Uterus (tissue), 4 donors: Measurements from ENCODE around the gene ITGA2B. TPM values are rescaled to one million over a fixed set of nuclear protein-coding genes. Genes with fewer than 3 reads are reported as not detected.

Experiments
- DNase-seq, 2 donors: peaks; one replicate each; pipeline ENCODE4 v3.0.0-alpha.2; 2019 to 2020
- H3K27ac ChIP-seq, 2 donors: fragments of 200-600 bp; sonication (generic); 1 replicate in 1 of 2; 2 replicates in 1 of 2; pipeline ENCODE4 v1.5.1; 2016 to 2018
- H3K27me3 ChIP-seq, 2 donors: fragments of 200-600 bp; sonication (generic); one replicate each; pipeline ENCODE4 v1.5.1; 2018 to 2019; ENCODE audit warnings: control low read depth in 1 of 2
- H3K36me3 ChIP-seq, 2 donors: fragments of 200-600 bp; sonication (generic); one replicate each; pipeline ENCODE4 v1.5.1; 2019; ENCODE audit warnings: control low read depth in 1 of 2
- H3K4me1 ChIP-seq, 2 donors: fragments of 200-600 bp; sonication (generic); one replicate each; pipeline ENCODE4 v1.5.1; 2018 to 2019; ENCODE audit warnings: control low read depth in 1 of 2
- H3K4me3 ChIP-seq, 2 donors: fragments of 200-600 bp; sonication (generic); 1 replicate in 1 of 2; 2 replicates in 1 of 2; pipeline ENCODE4 v1.5.1; 2018 to 2019; ENCODE audit warnings: mild to moderate bottlenecking in 1 of 2
- H3K9me3 ChIP-seq, 2 donors: fragments of 200-600 bp; sonication (generic); one replicate each; pipeline ENCODE4 v1.5.1; 2019; ENCODE audit warnings: control low read depth in 1 of 2
- CTCF ChIP-seq, 4 experiments: fragments of 200-600 bp in 2 of 4; fragments of 450-650 bp in 2 of 4; sonication (generic) in 2 of 4; IDR thresholded peaks; one replicate each; pipeline ENCODE4 v1.5.1; 2016 to 2019; ENCODE audit warnings: antibody characterized with exemption in 4 of 4, mild to moderate bottlenecking in 2 of 4, moderate library complexity in 1 of 4
- POLR2A ChIP-seq, 2 donors: fragments of 450-650 bp; IDR thresholded peaks; one replicate each; pipeline ENCODE4 v1.6.1; 2016; ENCODE audit warnings: antibody characterized with exemption in 2 of 2, mild to moderate bottlenecking in 1 of 2, moderate library complexity in 1 of 2
- intact Hi-C: fragments of 100-400 bp; cut with DNase I; formaldehyde crosslinking; loops from one replicate; pipeline ENCODE4 v1.15.1; 2023; ENCODE audit warnings: low total_unique reads
- total RNA-seq, 4 donors: library from RNA; depleted of rRNA in 3 of 4; stranded (reverse); fragments of >200 nt in 3 of 4; gene quantifications; one replicate each; pipeline versions ENCODE4 v1.1.0 to v1.2.4, GENCODE V29; 2014 to 2023
- donor health status: DM: yes; HTN: yes; CAD: no.

Gene ITGA2B
- total RNA-seq, 4 donors from 2014 or later, result 7.4 to 7.7 TPM; not detected in 2

- Histone ChIP-seq H3K27ac (no peak overlapping the region), H3K36me3 (no peaks in the 10 kb centered on the region), H3K4me3 (no peak overlapping the region), H3K27me3 (no peaks in the 10 kb centered on the region), H3K9me3 (no peaks in the 10 kb centered on the region), H3K4me1 (peaks cover 4 to 7% of the 10 kb centered on the region in 2 donors)
- no peak for DNase-seq
- intact Hi-C loops, result no loop called here
- TF ChIP-seq CTCF (IDR thresholded peaks at IDR 0.05) (no peak), POLR2A (IDR thresholded peaks at IDR 0.05) (no peak)
Observed at GRCh38 chr17:44358066-44358465, 31.4 kb downstream of the ITGA2B start.

- H3K9me3 ChIP-seq, result no peaks in the 10 kb centered on the region
- intact Hi-C loops, result no loop called here
- H3K36me3 ChIP-seq, result no peaks in the 10 kb centered on the region
- DNase-seq, result no peak
- no peak overlapping the region for H3K4me3 ChIP-seq
- H3K4me1 ChIP-seq, result peaks cover 0 to 4% of the 10 kb centered on the region in 2 donors
- H3K27ac ChIP-seq, result no peak overlapping the region
- TF ChIP-seq POLR2A (IDR thresholded peaks at IDR 0.05), result no peak
- no peak for TF ChIP-seq CTCF (IDR thresholded peaks at IDR 0.05)
- H3K27me3 ChIP-seq, result no peaks in the 10 kb centered on the region
Observed at GRCh38 chr17:44356241-44356640, 33.2 kb downstream of the ITGA2B start.

GRCh38 chr17:44355642-44356099, 33.8 kb downstream of the ITGA2B start:
- no peak for DNase-seq
- Histone ChIP-seq H3K27me3 (no peaks in the 10 kb centered on the region), H3K36me3 (no peaks in the 10 kb centered on the region), H3K4me1 (no peaks in the 10 kb centered on the region), H3K4me3 (no peak overlapping the region), H3K9me3 (no peaks in the 10 kb centered on the region), H3K27ac (no peak overlapping the region)
- intact Hi-C loops, result no loop called here
- no peak for TF ChIP-seq CTCF (IDR thresholded peaks at IDR 0.05)
- no peak for TF ChIP-seq POLR2A (IDR thresholded peaks at IDR 0.05)

DNA sequence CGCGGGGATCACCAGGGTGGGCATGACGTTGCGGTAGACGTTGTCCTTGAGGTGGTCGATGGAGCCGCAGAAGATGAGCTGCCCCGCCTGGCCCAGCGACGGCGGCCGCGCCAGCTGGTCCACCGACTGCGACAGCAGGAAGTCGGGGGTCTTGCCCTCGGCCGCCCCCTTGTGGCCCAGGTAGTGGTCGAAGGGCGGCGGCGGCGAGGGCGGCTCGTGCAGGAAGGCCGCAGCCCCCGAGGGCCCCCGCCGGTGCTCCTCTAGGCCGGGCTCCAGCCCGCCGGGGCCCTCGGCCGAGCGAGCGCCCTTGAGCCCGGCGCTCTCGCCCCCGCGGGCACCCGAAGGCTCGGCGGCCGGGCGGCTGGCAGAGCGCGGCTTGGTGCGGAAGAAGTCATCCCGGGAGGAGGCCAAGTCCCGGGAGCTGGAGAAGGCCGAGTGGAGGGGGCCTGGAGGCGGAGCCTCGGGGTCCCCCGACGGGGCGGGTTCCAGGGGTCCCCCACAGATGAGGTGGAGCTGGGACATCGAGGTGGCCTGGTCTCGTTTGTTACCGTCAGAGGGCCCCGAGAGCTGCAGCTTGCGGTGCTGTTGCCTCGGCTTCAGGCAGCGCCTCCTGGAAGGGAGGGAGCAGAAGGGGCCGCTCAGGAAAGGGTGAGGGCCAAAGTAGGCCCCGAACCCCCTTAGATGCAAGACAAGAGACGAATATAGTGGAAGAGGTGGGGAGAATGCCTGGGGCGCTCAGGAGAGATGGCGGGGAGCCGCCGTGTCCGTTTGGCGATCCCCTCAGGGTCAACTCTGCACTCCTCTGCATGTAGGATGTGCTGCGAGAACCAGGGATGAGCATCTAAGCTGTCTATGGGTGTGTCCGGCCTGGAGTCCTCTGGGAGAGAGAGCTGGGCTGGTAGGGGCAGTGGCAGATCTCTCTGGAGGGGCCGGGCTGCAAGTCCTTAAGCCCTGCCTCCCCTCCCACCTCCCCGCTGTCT, 34.6 kb downstream of the ITGA2B start:
- Histone ChIP-seq H3K9me3 (no peaks in the 10 kb centered on the region), H3K36me3 (no peaks in the 10 kb centered on the region), H3K4me1 (no peaks in the 10 kb centered on the region), H3K27ac (no peak overlapping the region), H3K27me3 (no peaks in the 10 kb centered on the region), H3K4me3 (no peak overlapping the region)
- intact Hi-C loops, result no loop called here
- DNase-seq, result peak in 1 of 2 donors; percentile 27
- TF ChIP-seq CTCF (IDR thresholded peaks at IDR 0.05) (peak in 2 of 4 experiments; percentile 16 to 31), POLR2A (IDR thresholded peaks at IDR 0.05) (no peak)

GRCh38 chr17:44353672-44354331, 35.6 kb downstream of the ITGA2B start:
- Histone ChIP-seq H3K27me3 (no peaks in the 10 kb centered on the region), H3K36me3 (no peaks in the 10 kb centered on the region), H3K27ac (peak overlapping the region; percentile 60 to 77), H3K9me3 (no peaks in the 10 kb centered on the region), H3K4me3 (peak overlapping the region in 1 of 2 donors; percentile 45), H3K4me1 (no peaks in the 10 kb centered on the region)
- DNase-seq, result peak in 1 of 2 donors; percentile 54
- intact Hi-C loops, result no loop called here
- no peak for TF ChIP-seq POLR2A (IDR thresholded peaks at IDR 0.05)
- no peak for TF ChIP-seq CTCF (IDR thresholded peaks at IDR 0.05)
